ENCODE results near the gene NFATC4. TPM values are rescaled to one million over a fixed set of nuclear protein-coding genes. Genes with fewer than 3 reads are reported as not detected.

The NFATC4 gene
- total RNA-seq, 1 donor from 2014 or later: 67.2 TPM

GRCh38 chr14:24427537-24428508 is 59.8 kb downstream of the NFATC4 start:
- no peak for DNase-seq (ENCODE audit: low spot score)

- no peak for DNase-seq (ENCODE audit: low spot score)
Measured at GRCh38 chr14:24428628-24429394, 60.8 kb downstream of the NFATC4 start.

Other genes starting within 250 kb of the NFATC4 start
- gene FITM1, start 237.5 kb upstream of the NFATC4 start, total RNA-seq: 0.55 TPM
- gene PSME1, start 232.0 kb upstream of the NFATC4 start, total RNA-seq: 227 TPM
- gene EMC9, start 226.6 kb upstream of the NFATC4 start, total RNA-seq: 25.7 TPM
- 213 TPM for gene PSME2, start 221.6 kb upstream of the NFATC4 start, total RNA-seq
- 86.6 TPM for gene RNF31, start 220.7 kb upstream of the NFATC4 start, total RNA-seq
- gene IRF9, start 206.9 kb upstream of the NFATC4 start, total RNA-seq: 101 TPM
- 12.6 TPM for gene REC8, start 196.1 kb upstream of the NFATC4 start, total RNA-seq
- 69.1 TPM for gene IPO4, start 179.4 kb upstream of the NFATC4 start, total RNA-seq
- 42.9 TPM for gene TM9SF1, start 172.7 kb upstream of the NFATC4 start, total RNA-seq
- 2.1 TPM for gene TSSK4, start 162.5 kb upstream of the NFATC4 start, total RNA-seq
- gene CHMP4A, start 154.7 kb upstream of the NFATC4 start, total RNA-seq: 58.6 TPM
- 17.0 TPM for gene MDP1, start 152.1 kb upstream of the NFATC4 start, total RNA-seq
- 159 TPM for gene NEDD8, start 135.8 kb upstream of the NFATC4 start, total RNA-seq
- 78.7 TPM for gene GMPR2, start 135.3 kb upstream of the NFATC4 start, total RNA-seq
- gene TINF2, start 125.6 kb upstream of the NFATC4 start, total RNA-seq: 82.5 TPM
- 7.7 TPM for gene TGM1, start 105.0 kb upstream of the NFATC4 start, total RNA-seq
- gene RABGGTA, start 96.6 kb upstream of the NFATC4 start, total RNA-seq: 36.1 TPM
- gene DHRS1, start 68.4 kb upstream of the NFATC4 start, total RNA-seq: 28.7 TPM
- gene NOP9, start 68.3 kb upstream of the NFATC4 start, total RNA-seq: 36.5 TPM
- gene CIDEB, start 60.2 kb upstream of the NFATC4 start, total RNA-seq: 11.1 TPM
- gene LTB4R2, start 58.0 kb upstream of the NFATC4 start, total RNA-seq: 8.2 TPM
- 9.6 TPM for gene LTB4R, start 56.7 kb upstream of the NFATC4 start, total RNA-seq
- 61.7 TPM for gene ADCY4, start 33.1 kb upstream of the NFATC4 start, total RNA-seq
- gene RIPK3, start 28.2 kb upstream of the NFATC4 start, total RNA-seq: 22.4 TPM
- 32.7 TPM for gene NYNRIN, start 30.8 kb downstream of the NFATC4 start, total RNA-seq
- gene CBLN3, start 61.5 kb downstream of the NFATC4 start, total RNA-seq: 2.2 TPM
- 72.9 TPM for gene KHNYN, start 61.8 kb downstream of the NFATC4 start, total RNA-seq
- gene SDR39U1, start 74.6 kb downstream of the NFATC4 start, total RNA-seq: 73.5 TPM
- gene CMA1, start 140.1 kb downstream of the NFATC4 start, total RNA-seq: 2.2 TPM
- gene CTSG, start 208.1 kb downstream of the NFATC4 start, total RNA-seq: 1.9 TPM
- 1.3 TPM for gene GZMH, start 241.5 kb downstream of the NFATC4 start, total RNA-seq

Measured in ureter (tissue), 1 donor.